ENCODE results near the gene ELP6. TPM values are rescaled to one million over a fixed set of nuclear protein-coding genes. Genes with fewer than 3 reads are reported as not detected.

Gene ELP6
- total RNA-seq, 3 donors from 2014 or later = 21.8 to 28.5 (median 22.3) TPM

DNA sequence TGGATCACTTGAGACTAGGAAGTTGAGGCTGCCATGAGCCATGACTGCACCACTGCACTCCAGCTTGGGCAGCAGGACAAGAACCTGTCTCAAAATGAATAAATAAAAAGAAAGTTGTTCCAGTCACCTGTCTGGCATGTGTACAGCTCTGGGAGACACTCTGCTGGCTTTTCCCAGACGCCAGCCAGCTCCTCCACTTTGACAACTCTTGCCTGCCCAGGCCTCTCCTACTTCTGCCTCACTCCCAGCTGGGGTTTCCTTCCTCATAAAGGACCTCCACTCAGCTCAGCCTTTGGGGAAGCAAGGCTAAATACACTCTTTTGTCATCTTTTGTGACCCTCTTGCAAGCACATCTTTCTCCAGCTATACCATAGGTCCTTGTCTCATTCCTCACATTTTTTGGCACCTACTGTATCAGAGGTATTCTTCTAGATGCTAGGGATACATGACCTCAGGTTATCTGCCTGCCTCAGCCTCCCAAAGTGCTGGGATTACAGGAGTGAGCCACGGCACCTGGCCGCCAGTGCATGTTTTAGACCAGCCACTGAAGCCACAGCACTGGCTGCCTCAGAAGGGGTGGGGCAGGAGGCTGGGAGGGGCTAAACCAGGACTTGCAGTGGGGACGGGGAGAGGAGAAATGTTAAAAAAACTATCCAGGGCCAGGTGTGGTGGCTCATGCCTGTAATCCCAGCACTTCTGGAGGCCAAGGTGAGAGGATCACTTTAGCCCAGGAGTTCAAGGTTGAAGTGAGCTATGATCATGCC lies 10.0 kb upstream of the ELP6 start:
- H3K4me3 ChIP-seq = no peak overlapping the region
- no peaks in the 10 kb centered on the region for H3K9me3 ChIP-seq
- TF ChIP-seq POLR2AphosphoS5 (IDR thresholded peaks at IDR 0.05) (no peak), POLR2A (IDR thresholded peaks at IDR 0.05) (no peak)
- TF ChIP-seq, protein P1, sequence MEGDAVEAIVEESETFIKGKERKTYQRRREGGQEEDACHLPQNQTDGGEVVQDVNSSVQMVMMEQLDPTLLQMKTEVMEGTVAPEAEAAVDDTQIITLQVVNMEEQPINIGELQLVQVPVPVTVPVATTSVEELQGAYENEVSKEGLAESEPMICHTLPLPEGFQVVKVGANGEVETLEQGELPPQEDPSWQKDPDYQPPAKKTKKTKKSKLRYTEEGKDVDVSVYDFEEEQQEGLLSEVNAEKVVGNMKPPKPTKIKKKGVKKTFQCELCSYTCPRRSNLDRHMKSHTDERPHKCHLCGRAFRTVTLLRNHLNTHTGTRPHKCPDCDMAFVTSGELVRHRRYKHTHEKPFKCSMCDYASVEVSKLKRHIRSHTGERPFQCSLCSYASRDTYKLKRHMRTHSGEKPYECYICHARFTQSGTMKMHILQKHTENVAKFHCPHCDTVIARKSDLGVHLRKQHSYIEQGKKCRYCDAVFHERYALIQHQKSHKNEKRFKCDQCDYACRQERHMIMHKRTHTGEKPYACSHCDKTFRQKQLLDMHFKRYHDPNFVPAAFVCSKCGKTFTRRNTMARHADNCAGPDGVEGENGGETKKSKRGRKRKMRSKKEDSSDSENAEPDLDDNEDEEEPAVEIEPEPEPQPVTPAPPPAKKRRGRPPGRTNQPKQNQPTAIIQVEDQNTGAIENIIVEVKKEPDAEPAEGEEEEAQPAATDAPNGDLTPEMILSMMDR (IDR thresholded peaks at IDR 0.05) = no peak
- no peaks in the 10 kb centered on the region for H3K4me1 ChIP-seq
- intact Hi-C loops (cut with DNase I; ENCODE audit: low total_unique reads) = loop anchor here (5.0 kb wide), 1 partner anchor 264 kb away; no protein-coding TSS in a partner anchor
- H3K36me3 ChIP-seq = no peaks in the 10 kb centered on the region
- no peaks in the 10 kb centered on the region for H3K27me3 ChIP-seq
- DNase-seq (ENCODE audit: low spot score in 2 of 2) = no peak
- H3K27ac ChIP-seq = no peak overlapping the region

DNA sequence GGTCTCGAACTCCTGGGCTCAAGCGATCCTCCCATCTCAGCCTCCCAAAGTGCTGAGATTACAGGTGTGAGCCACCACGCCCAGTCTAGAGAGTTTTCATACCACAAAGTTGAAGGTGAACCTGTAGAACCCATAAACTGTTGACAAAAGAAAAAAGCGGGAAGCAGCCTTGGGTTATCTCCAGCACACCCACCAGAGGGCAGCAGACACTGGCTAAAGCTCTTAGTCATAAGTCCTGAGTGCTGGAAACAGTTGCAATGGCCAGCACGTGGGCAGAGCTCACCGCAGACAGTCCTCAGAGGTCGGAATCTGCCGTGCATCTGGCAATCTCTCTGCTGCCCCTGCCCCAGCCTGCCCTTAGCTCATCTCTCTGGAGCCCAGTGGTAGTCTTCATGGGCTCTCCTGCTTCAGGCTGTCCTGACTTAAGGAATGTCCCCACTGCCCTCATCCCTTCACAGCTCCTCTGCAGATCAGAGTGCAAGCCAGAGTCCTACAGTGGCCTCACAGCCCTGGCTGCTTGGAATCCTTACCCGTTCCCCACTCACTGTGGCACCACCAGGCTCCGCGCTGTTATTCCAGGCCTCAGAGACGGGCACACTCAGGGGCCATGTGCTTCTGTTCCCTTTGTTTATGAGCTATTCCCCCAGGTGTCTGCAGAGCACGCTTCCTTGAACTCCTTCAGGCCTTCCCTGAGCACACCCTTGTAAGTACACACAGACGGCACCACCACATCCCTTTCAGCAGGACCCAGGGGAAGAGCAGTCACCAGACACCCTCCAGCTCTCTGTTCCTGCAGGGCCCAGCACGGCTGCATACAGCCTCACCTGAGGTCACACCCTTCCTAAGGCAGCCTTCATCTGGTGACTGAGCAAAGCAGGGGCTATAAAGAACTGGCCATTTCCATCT lies 8.8 kb upstream of the ELP6 start:
- no peaks in the 10 kb centered on the region for H3K4me1 ChIP-seq
- no peaks in the 10 kb centered on the region for H3K36me3 ChIP-seq
- no peak overlapping the region for H3K27ac ChIP-seq
- no peaks in the 10 kb centered on the region for H3K27me3 ChIP-seq
- peak; percentile 72 to 79 for DNase-seq (ENCODE audit: low spot score in 2 of 2)
- H3K9me3 ChIP-seq = no peaks in the 10 kb centered on the region
- no peak overlapping the region for H3K4me3 ChIP-seq
- TF ChIP-seq POLR2A (IDR thresholded peaks at IDR 0.05) (no peak), POLR2AphosphoS5 (IDR thresholded peaks at IDR 0.05) (peak; percentile 16 to 69 (median 50))
- TF ChIP-seq, protein P1 (IDR thresholded peaks at IDR 0.05) = peak; percentile 72 to 95 (median 95)
- intact Hi-C loops (cut with DNase I; ENCODE audit: low total_unique reads) = loop anchor here (5.0 kb wide), 1 partner anchor 265 kb away; no protein-coding TSS in a partner anchor

DNA sequence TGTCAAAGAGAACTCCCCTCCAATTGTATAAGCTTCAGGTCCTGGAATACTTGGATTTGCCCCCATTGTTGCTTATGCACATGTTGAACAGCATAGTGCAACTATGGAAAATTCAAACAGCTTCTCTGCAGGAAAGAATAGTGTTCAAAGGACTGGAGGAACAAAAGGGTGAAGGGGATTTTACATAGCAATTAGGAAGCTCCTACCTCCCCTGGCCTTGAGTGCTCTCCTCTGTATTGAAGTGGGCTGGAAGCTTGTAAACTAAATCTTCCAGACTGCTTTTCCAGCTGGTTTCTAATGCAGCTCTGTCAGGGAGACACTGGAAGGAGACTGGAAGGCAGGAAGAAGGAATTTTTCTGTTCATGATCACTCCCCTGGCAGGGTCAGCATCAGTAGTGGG lies 7.2 kb upstream of the ELP6 start:
- no peaks in the 10 kb centered on the region for H3K9me3 ChIP-seq
- intact Hi-C loops (cut with DNase I; ENCODE audit: low total_unique reads) = loop anchor here (5.0 kb wide), 1 partner anchor 267 kb away; no protein-coding TSS in a partner anchor
- TF ChIP-seq POLR2AphosphoS5 (IDR thresholded peaks at IDR 0.05) = no peak
- TF ChIP-seq, protein P1 (IDR thresholded peaks at IDR 0.05) = no peak
- H3K27ac ChIP-seq = no peak overlapping the region
- H3K4me3 ChIP-seq = no peak overlapping the region
- no peaks in the 10 kb centered on the region for H3K4me1 ChIP-seq
- H3K27me3 ChIP-seq = no peaks in the 10 kb centered on the region
- no peaks in the 10 kb centered on the region for H3K36me3 ChIP-seq
- DNase-seq (ENCODE audit: low spot score in 2 of 2) = no peak

DNA sequence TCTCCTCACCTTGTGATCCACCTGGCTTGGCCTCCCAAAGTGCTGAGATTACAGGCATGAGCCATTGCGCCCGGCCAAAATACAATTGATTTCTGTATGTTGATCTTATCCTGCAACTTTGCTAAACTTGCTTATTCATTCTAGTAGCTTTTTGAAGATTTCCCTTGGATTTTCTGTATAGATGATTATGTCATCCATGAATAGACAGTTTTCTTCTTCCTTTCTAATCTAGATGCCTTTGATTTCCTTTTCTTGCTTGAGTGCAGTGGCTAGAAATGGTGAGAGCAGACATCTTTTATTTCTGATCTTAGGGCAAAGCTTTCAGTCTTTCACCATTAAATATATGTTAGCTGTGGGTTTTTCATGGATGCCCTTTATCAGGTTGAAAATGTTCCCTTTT lies 4.4 kb upstream of the ELP6 start:
- no peak overlapping the region for H3K27ac ChIP-seq
- TF ChIP-seq, protein P1 (IDR thresholded peaks at IDR 0.05) = no peak
- no peak for TF ChIP-seq POLR2AphosphoS5 (IDR thresholded peaks at IDR 0.05)
- no peak for TF ChIP-seq POLR2A (IDR thresholded peaks at IDR 0.05)
- no peak for DNase-seq (ENCODE audit: low spot score in 2 of 2)
- H3K9me3 ChIP-seq = no peaks in the 10 kb centered on the region
- no peaks in the 10 kb centered on the region for H3K36me3 ChIP-seq
- H3K27me3 ChIP-seq = no peaks in the 10 kb centered on the region
- no peak overlapping the region for H3K4me3 ChIP-seq
- H3K4me1 ChIP-seq = no peaks in the 10 kb centered on the region
- intact Hi-C loops (cut with DNase I; ENCODE audit: low total_unique reads) = loop anchor here (2.0 kb wide), 1 partner anchor 61 kb away; the partner anchor contains the start of gene CSPG5

Measured in breast epithelium (tissue), 4 donors.